ENCODE data around the gene EIF4B. TPM values are rescaled to one million over a fixed set of nuclear protein-coding genes. Genes with fewer than 3 reads are reported as not detected.
"Not testable (repeated sequence)": the region's sequence is repeated elsewhere in the genome, so short reads cannot be mapped to it uniquely, and the experiment has no call there.

The EIF4B gene
- total and polyA plus RNA-seq, 5 donors: 65.5 to 552 (median 392) TPM

DNA sequence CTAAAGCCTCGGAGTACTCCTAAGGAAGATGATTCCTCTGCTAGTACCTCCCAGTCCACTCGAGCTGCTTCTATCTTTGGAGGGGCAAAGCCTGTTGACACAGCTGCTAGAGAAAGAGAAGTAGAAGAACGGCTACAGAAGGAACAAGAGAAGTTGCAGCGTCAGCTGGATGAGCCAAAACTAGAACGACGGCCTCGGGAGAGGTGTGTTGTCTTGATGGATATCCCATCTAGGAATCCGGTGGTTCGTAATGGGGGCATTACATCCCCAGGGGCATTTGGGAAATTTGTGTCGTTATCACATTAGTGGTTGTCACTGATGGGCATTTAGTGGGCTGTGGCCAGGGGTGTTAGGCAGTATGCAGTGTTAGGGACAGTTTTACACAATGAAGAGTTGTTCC, 27.6 kb downstream of the EIF4B start:
- H3K27ac ChIP-seq (ENCODE audit: low read length); ATAC-seq; H3K4me3 ChIP-seq (ENCODE audit: low read length); H3K27me3 ChIP-seq (ENCODE audit: control insufficient read depth, insufficient read depth); intact Hi-C loops (cut with DNase I); H3K9me3 ChIP-seq (ENCODE audit: control insufficient read depth, low read length); H3K4me1 ChIP-seq (ENCODE audit: control insufficient read depth, insufficient read depth, low read length): not testable (repeated sequence)
- WGBS: 73% methylated on average over 10 of the region's 10 CpGs
- peak in 1 of 3 donors; percentile 26 for DNase-seq

GRCh38 chr12:53034459-53034858, 28.2 kb downstream of the EIF4B start:
- intact Hi-C loops (cut with DNase I): no loop called here
- DNase-seq (no peak), ATAC-seq (no peak)
- no peaks in the 10 kb centered on the region for H3K9me3 ChIP-seq (ENCODE audit: control insufficient read depth, low read length)
- H3K27ac ChIP-seq (ENCODE audit: low read length): no peak overlapping the region
- 68% methylated on average over 8 of the region's 8 CpGs for WGBS
- H3K27me3 ChIP-seq (ENCODE audit: control insufficient read depth, insufficient read depth): no peaks in the 10 kb centered on the region
- no peak overlapping the region for H3K4me3 ChIP-seq (ENCODE audit: low read length)
- no peaks in the 10 kb centered on the region for H3K4me1 ChIP-seq (ENCODE audit: control insufficient read depth, insufficient read depth, low read length)

DNA sequence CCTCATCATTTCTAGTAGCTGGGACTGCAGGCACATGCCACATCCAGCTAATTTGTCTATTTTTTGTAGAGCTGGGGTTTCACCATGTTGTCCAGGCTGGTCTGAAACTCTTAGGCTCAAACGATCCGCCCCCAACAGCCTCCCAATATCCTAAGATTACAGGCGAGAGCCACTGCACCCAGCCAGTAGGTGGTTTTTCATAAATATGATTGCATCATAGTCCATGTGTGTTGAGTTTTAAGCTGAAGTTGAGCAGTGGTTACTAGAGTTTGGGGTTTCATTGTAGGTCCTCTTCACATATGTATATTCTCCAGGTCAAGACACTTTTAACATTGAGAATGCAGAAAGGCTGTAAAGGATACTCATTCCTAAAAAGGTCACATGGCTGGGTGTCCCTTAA, 30.5 kb downstream of the EIF4B start:
- H3K27ac ChIP-seq (ENCODE audit: low read length): no peak overlapping the region
- WGBS: 86% methylated on average over 3 of the region's 3 CpGs
- ATAC-seq: no peak
- no peaks in the 10 kb centered on the region for H3K9me3 ChIP-seq (ENCODE audit: control insufficient read depth, low read length)
- H3K4me1 ChIP-seq (ENCODE audit: control insufficient read depth, insufficient read depth, low read length): no peaks in the 10 kb centered on the region
- no peaks in the 10 kb centered on the region for H3K27me3 ChIP-seq (ENCODE audit: control insufficient read depth, insufficient read depth)
- no peak for DNase-seq
- intact Hi-C loops (cut with DNase I): no loop called here
- no peak overlapping the region for H3K4me3 ChIP-seq (ENCODE audit: low read length)

GRCh38 chr12:53039851-53040250, 33.6 kb downstream of the EIF4B start:
- intact Hi-C loops (cut with DNase I): no loop called here
- no peak for ATAC-seq

DNA sequence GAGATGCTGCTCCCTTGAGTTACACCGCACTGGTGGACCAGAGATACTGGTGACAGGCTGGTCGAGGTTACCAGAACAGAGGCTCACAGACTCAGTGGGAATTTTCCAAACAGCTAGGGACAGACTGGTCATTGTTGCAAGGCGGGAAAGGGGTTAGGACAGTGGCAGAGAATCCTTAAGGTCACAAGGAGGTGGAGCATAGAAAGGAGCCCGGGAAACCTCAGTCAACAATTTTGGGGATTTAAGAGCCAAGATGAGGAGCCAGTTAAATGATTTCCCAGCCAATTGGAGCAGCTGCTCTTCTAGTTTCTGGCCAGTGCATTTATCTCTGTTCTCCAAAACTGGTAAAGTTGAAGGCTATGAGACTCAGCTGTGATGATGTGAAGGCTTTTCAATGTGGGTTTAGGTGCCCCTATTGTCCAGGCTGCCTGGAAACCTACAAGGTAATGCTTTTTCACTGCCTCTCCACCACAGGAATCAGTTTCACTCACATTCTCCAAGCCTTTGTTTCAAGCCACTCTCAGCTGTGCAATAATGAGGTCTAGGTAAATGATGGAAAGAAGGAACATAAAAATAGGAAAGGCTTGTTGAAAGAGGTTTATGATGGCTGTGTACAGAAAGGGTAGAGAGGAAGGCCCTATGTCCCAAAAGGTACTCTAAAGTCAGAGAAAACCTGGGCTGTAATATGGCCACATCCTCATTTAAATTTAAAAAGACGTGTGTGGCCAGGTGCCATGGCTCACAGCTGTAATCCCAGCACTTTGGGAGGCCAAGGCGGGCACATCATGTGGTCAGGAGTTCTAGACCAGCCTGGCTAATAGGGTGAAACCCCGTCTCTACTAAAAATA, 36.6 kb downstream of the EIF4B start:
- DNase-seq: peak in 1 of 3 donors; percentile 48
- ATAC-seq: no peak
- peaks cover 11% of the 10 kb centered on the region for H3K4me1 ChIP-seq (ENCODE audit: control insufficient read depth, insufficient read depth, low read length)

More at GRCh38 chr12:53039851-53040250, 33.6 kb downstream of the EIF4B start:
- no peak overlapping the region for H3K4me3 ChIP-seq (ENCODE audit: low read length)
- no peak for DNase-seq
- peak overlapping the region; percentile 59 for H3K27ac ChIP-seq (ENCODE audit: low read length)
- H3K9me3 ChIP-seq (ENCODE audit: control insufficient read depth, low read length): no peaks in the 10 kb centered on the region
- H3K4me1 ChIP-seq (ENCODE audit: control insufficient read depth, insufficient read depth, low read length): peaks cover 7% of the 10 kb centered on the region
- WGBS: 78% methylated on average over 4 of the region's 4 CpGs
- no peaks in the 10 kb centered on the region for H3K27me3 ChIP-seq (ENCODE audit: control insufficient read depth, insufficient read depth)

GRCh38 chr12:53044052-53044581, 37.9 kb downstream of the EIF4B start:
- 39% methylated on average over 10 of the region's 10 CpGs for WGBS
- ATAC-seq: peak; percentile 4
- H3K27me3 ChIP-seq (ENCODE audit: control insufficient read depth, insufficient read depth): no peaks in the 10 kb centered on the region
- H3K27ac ChIP-seq (ENCODE audit: low read length): peak overlapping the region; percentile 98
- peaks cover 11% of the 10 kb centered on the region for H3K4me1 ChIP-seq (ENCODE audit: control insufficient read depth, insufficient read depth, low read length)
- intact Hi-C loops (cut with DNase I): no loop called here
- H3K4me3 ChIP-seq (ENCODE audit: low read length): no peak overlapping the region
- no peaks in the 10 kb centered on the region for H3K9me3 ChIP-seq (ENCODE audit: control insufficient read depth, low read length)
- peak; percentile 72 to 83 (median 83) for DNase-seq

More for the DNA sequence above, 36.6 kb downstream of the EIF4B start:
- no peaks in the 10 kb centered on the region for H3K9me3 ChIP-seq (ENCODE audit: control insufficient read depth, low read length)
- 65% methylated on average over 7 of the region's 7 CpGs for WGBS
- H3K27me3 ChIP-seq (ENCODE audit: control insufficient read depth, insufficient read depth): no peaks in the 10 kb centered on the region
- intact Hi-C loops (cut with DNase I): no loop called here
- H3K4me3 ChIP-seq (ENCODE audit: low read length): no peak overlapping the region
- peak overlapping the region; percentile 33 for H3K27ac ChIP-seq (ENCODE audit: low read length)

DNA sequence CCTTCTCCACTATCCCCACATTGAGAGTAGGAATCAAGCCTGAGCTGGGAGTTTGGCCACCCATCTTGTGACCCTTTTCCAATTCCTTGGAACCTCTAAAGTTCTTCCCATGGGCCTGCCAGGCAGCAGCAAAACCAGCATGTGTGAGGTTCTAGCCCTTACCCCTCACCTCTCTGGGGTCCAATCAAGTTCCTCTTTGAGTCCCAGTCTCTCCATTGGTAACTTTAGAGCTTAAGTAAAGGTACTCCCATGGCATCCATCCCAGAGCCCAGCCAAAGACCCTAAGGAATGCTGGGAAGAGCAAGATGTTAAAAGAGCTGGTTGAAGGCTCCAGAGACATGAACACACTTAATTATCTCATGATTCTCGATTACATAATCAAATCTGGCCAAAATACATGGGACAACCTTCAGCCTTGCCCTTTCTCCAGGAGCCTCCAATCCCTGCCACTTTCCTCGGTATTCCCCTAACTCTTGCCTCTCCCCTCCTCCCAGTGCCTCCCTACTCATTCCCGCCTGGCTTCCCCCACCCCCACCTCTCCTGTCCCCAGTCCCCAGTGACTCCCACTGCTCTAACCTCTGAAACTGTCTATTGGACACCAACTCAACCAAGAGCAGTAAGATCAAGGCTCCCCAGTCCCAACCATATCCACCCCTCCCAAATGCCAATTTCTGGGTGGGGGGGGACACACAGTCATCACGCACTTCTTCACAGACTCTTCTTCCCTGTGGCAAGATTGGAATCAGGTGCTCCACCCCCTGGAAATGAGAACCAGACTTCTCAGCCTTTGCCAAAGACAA, 38.8 kb downstream of the EIF4B start:
- ATAC-seq (no peak), DNase-seq (peak in 2 of 3 donors; percentile 43 to 61)
- Histone ChIP-seq H3K27ac (ENCODE audit: low read length) (peak overlapping the region; percentile 98), H3K4me3 (ENCODE audit: low read length) (no peak overlapping the region), H3K4me1 (ENCODE audit: control insufficient read depth, insufficient read depth, low read length) (peaks cover 11% of the 10 kb centered on the region), H3K27me3 (ENCODE audit: control insufficient read depth, insufficient read depth) (no peaks in the 10 kb centered on the region), H3K9me3 (ENCODE audit: control insufficient read depth, low read length) (no peaks in the 10 kb centered on the region)
- intact Hi-C loops (cut with DNase I): no loop called here
- 59% methylated on average over 4 of the region's 4 CpGs for WGBS

GRCh38 chr12:53045696-53046045, 39.4 kb downstream of the EIF4B start:
- Histone ChIP-seq H3K9me3 (ENCODE audit: control insufficient read depth, low read length) (no peaks in the 10 kb centered on the region), H3K27me3 (ENCODE audit: control insufficient read depth, insufficient read depth) (no peaks in the 10 kb centered on the region), H3K27ac (ENCODE audit: low read length) (peak overlapping the region; percentile 98), H3K4me1 (ENCODE audit: control insufficient read depth, insufficient read depth, low read length) (peaks cover 11% of the 10 kb centered on the region), H3K4me3 (ENCODE audit: low read length) (peak overlapping the region; percentile 72)
- ATAC-seq (no peak), DNase-seq (peak; percentile 46 to 77 (median 60))
- intact Hi-C loops (cut with DNase I): no loop called here
- WGBS: 33% methylated on average over 5 of the region's 5 CpGs

GRCh38 chr12:53046655-53047220, 40.5 kb downstream of the EIF4B start:
- Histone ChIP-seq H3K27me3 (ENCODE audit: control insufficient read depth, insufficient read depth) (no peaks in the 10 kb centered on the region), H3K4me3 (ENCODE audit: low read length) (peak overlapping the region; percentile 72), H3K9me3 (ENCODE audit: control insufficient read depth, low read length) (no peaks in the 10 kb centered on the region), H3K27ac (ENCODE audit: low read length) (peak overlapping the region; percentile 98), H3K4me1 (ENCODE audit: control insufficient read depth, insufficient read depth, low read length) (peaks cover 14% of the 10 kb centered on the region)
- intact Hi-C loops (cut with DNase I): no loop called here
- peak; percentile 93 to 97 (median 97) for DNase-seq
- WGBS: 1% methylated on average over 42 of the region's 44 CpGs
- ATAC-seq: peak; percentile 46 to 50

DNA sequence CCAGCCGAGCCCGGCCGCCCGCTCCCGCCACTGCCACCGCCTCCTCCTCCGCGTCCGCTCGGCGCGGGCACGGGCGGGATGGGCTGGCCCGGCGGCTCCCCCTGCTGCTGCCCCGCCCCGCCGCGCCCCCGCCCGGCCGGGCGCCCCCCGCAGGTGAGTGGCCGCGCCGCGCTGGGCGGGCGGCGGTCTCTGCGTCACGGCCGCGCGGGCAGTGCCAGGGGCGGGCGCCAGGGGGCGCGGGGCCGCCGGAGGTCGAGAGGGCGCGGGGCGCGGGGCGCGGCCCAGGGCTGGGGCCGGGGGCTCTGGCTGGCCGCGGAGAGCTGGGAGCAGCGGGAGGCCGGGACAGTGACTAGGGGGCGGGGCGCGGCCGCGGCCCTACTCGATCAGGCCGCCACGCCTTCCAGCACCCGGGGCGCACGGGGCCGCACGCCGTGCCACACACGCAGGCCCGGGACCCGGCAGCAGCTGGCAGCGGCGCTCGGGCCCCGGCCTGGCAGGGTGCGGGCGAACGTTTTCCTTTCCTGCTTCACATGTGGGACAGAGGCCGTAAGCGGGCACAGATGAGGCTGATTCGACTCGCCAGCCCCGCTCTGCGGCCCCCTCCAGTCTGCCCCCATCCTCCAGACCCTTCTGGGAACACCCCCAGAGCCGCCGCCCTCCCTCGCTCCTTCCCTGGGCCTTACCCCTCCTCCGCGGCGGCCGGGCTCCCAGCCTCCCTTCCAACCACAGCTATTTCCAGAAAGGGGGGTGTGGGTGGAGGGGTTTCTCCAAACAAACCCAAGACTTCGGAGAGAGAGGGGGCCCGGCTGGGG, 41.2 kb downstream of the EIF4B start:
- ATAC-seq: peak; percentile 6 to 12
- Histone ChIP-seq H3K4me1 (ENCODE audit: control insufficient read depth, insufficient read depth, low read length) (peaks cover 14% of the 10 kb centered on the region), H3K4me3 (ENCODE audit: low read length) (peak overlapping the region; percentile 72), H3K27me3 (ENCODE audit: control insufficient read depth, insufficient read depth) (no peaks in the 10 kb centered on the region), H3K9me3 (ENCODE audit: control insufficient read depth, low read length) (no peaks in the 10 kb centered on the region), H3K27ac (ENCODE audit: low read length) (peak overlapping the region; percentile 98)
- WGBS: 1% methylated on average over 87 of the region's 94 CpGs
- intact Hi-C loops (cut with DNase I): no loop called here
- peak; percentile 88 to 95 (median 94) for DNase-seq
